BLaER1 treated with 17β-estradiol and CSF1 and Interleukin-3, amounts not matched to agents 10 nM and 100 nM (cell line): Measurements from ENCODE around the gene CFAP73.
A peak's percentile ranks its signal among the peaks of the same experiment; 100 is the strongest.

ENCODE experiments used
- H3K27ac ChIP-seq, 11 experiments: shearing (Covaris generic); formaldehyde crosslinking; 2 replicates each; pipeline ENCODE4 v1.8.1; 2022
- H3K27me3 ChIP-seq, 11 experiments: shearing (Covaris generic); formaldehyde crosslinking; 2 replicates each; pipeline ENCODE4 v1.8.1; 2022
- H3K36me3 ChIP-seq, 11 experiments: shearing (Covaris generic); formaldehyde crosslinking; 2 replicates each; pipeline ENCODE4 v1.8.1; 2022
- H3K4me1 ChIP-seq, 10 experiments: shearing (Covaris generic); formaldehyde crosslinking; 2 replicates each; pipeline ENCODE4 v1.8.1; 2022
- H3K4me2 ChIP-seq, 11 experiments: shearing (Covaris generic); formaldehyde crosslinking; 2 replicates each; pipeline ENCODE4 v1.8.1; 2022
- H3K4me3 ChIP-seq, 10 experiments: shearing (Covaris generic); formaldehyde crosslinking; 2 replicates each; pipeline ENCODE4 v1.8.1; 2022
- H3K9ac ChIP-seq, 11 experiments: shearing (Covaris generic); formaldehyde crosslinking; 2 replicates each; pipeline ENCODE4 v1.8.1; 2022
- H3K9me3 ChIP-seq, 11 experiments: shearing (Covaris generic); formaldehyde crosslinking; replicated peaks in 1 of 11; 2 replicates each; pipeline ENCODE4 v1.8.1; 2022
- H4K20me1 ChIP-seq, 11 experiments: shearing (Covaris generic); formaldehyde crosslinking; 2 replicates each; pipeline ENCODE4 v1.8.1; 2022
- Cebpa-rat ChIP-seq, 11 experiments: shearing (Covaris generic); IDR thresholded peaks; 2 replicates each; pipeline ENCODE4 v1.8.1; 2022

CFAP73 gene

DNA sequence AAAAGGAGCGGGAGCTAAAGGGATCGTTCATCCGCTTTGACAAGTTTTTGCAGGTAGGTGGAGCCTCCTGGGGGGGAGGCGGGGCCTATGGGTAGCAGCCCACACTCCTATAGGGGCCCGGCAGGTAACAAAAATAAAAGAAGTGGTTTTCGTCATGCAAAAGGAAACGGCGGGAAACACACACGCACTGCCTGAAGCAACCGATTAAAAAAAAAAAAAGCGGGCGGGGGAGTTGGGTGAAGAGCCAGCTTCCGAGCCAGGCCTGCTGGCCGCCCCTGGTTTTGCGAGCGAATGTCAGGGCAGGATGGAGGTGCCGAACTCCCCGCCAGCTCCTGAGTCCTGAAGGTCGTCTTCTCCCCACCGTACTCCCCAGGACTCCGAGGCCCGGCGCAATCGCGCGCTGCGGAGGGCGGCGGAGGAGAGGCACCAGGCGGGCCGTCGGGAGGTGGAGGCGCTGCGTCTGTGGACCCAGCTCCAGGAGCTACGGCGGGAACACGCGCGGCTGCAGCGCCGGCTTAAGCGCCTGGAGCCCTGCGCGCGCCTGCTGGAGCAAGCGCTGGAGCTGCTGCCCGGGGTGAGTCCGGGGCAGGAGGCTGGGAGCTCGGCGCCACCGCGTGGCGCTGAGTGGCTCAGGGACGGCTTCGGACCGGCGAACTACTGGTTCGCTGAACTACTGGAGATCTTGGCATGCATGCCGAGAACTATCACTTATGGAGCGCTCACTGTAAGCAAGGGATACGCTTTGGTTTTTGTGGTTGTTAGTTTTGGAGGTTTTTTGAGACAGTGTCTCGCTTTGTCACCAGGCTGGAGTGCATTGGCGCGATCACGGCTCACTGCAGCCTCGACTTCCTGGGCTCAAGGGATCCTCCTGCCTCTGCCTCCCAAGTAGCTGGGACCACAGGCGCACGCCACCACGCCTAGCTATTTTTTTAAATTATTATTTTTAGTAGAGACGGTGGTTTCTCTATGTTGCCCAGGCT, 3.6 kb downstream of the CFAP73 start:
- Histone ChIP-seq H3K36me3 (peaks cover 10 to 20% (median 15%) of the 10 kb centered on the region in 11 experiments), H3K27ac (peak overlapping the region in 4 of 11 experiments; percentile 13 to 48 (median 35); a peak in 3 of 22 replicates), H4K20me1 (peaks cover 0 to 63% (median 46%) of the 10 kb centered on the region in 11 experiments; a peak in 18 of 22 replicates), H3K27me3 (peaks cover 62 to 77% (median 70%) of the 10 kb centered on the region in 11 experiments), H3K4me3 (peak overlapping the region; percentile 51 to 68 (median 54)), H3K9ac (peak overlapping the region in 9 of 11 experiments; percentile 9 to 72 (median 54); a peak in 17 of 22 replicates), H3K9me3 (no peaks in the 10 kb centered on the region), H3K4me1 (peaks cover 32 to 81% (median 60%) of the 10 kb centered on the region in 10 experiments), H3K4me2 (peak overlapping the region; percentile 86 to 99 (median 93))
- TF ChIP-seq Cebpa-rat (IDR thresholded peaks at IDR 0.05): no peak

DNA sequence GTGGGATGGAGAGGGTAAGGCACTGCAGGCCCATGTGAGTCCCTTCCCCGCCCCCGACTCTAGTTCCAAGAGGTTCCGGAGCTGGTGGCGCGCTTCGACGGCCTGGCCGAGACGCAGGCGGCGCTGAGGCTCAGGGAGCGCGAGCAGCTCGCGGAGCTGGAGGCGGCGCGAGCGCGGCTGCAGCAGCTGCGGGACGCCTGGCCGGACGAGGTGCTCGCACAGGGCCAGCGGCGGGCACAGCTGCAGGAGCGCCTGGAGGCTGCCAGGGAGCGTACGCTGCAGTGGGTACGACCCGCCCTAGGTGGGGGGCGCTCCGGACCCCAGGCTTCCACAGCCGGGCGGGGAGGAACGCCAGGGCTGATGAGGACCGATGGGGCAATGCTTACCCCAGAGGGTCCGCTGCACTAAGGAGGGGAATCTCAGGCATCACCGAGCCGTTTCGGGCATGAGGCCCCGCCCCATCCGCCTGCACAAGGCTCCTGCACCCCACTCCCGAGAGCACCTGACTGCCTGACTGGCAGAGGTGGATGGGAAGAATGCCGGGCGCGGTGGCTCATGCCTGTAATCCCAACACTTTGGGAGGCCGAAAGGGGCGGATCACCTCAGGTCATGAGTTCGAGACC, 4.9 kb downstream of the CFAP73 start:
- H4K20me1 ChIP-seq: peaks cover 0 to 77% (median 59%) of the 10 kb centered on the region in 11 experiments; a peak in 19 of 22 replicates
- peaks cover 23 to 34% (median 28%) of the 10 kb centered on the region in 11 experiments for H3K36me3 ChIP-seq
- H3K4me3 ChIP-seq: peak overlapping the region; percentile 22 to 59 (median 42); a peak in 17 of 20 replicates
- H3K27me3 ChIP-seq: peaks cover 62 to 77% (median 72%) of the 10 kb centered on the region in 11 experiments
- H3K27ac ChIP-seq: no peak overlapping the region
- H3K4me1 ChIP-seq: peaks cover 32 to 87% (median 70%) of the 10 kb centered on the region in 10 experiments
- no peak for TF ChIP-seq Cebpa-rat (IDR thresholded peaks at IDR 0.05)
- H3K4me2 ChIP-seq: peak overlapping the region; percentile 86 to 99 (median 93)
- H3K9ac ChIP-seq: peak overlapping the region in 6 of 11 experiments; percentile 0 to 62 (median 25); a peak in 7 of 22 replicates
- H3K9me3 ChIP-seq: no peaks in the 10 kb centered on the region

- TF ChIP-seq Cebpa-rat (IDR thresholded peaks at IDR 0.05): no peak
- Histone ChIP-seq H3K9ac (peak overlapping the region in 2 of 11 experiments; percentile 4 to 32; a peak in 2 of 22 replicates), H4K20me1 (peaks cover 0 to 83% (median 65%) of the 10 kb centered on the region in 11 experiments; a peak in 20 of 22 replicates), H3K36me3 (peaks cover 29 to 39% (median 34%) of the 10 kb centered on the region in 11 experiments), H3K9me3 (no peaks in the 10 kb centered on the region), H3K4me3 (peak overlapping the region in 1 of 10 experiments; percentile 59; a peak in 2 of 20 replicates), H3K27ac (no peak overlapping the region), H3K27me3 (peaks cover 62 to 77% (median 72%) of the 10 kb centered on the region in 11 experiments), H3K4me1 (peaks cover 27 to 87% (median 70%) of the 10 kb centered on the region in 10 experiments), H3K4me2 (peak overlapping the region; percentile 86 to 99 (median 93))
These were observed 5.5 kb downstream of the CFAP73 start for GRCh38 chr12:113155060-113155459.

GRCh38 chr12:113155646-113156045, 6.1 kb downstream of the CFAP73 start:
- Histone ChIP-seq H3K9me3 (no peaks in the 10 kb centered on the region), H3K4me1 (peaks cover 27 to 87% (median 71%) of the 10 kb centered on the region in 10 experiments), H3K27me3 (peaks cover 62 to 76% (median 71%) of the 10 kb centered on the region in 11 experiments), H3K27ac (no peak overlapping the region), H3K36me3 (peaks cover 35 to 45% (median 40%) of the 10 kb centered on the region in 11 experiments), H4K20me1 (peaks cover 0 to 88% (median 71%) of the 10 kb centered on the region in 11 experiments; a peak in 20 of 22 replicates), H3K4me2 (peak overlapping the region in 10 of 11 experiments; percentile 1 to 99 (median 93); a peak in 17 of 22 replicates), H3K4me3 (no peak overlapping the region), H3K9ac (0 out of 22 replicates have a peak overlapping the region, but pooled peaks of 3 of the 11 experiments have one; percentile 4 to 32 (median 13))
- no peak for TF ChIP-seq Cebpa-rat (IDR thresholded peaks at IDR 0.05)

- no peak for TF ChIP-seq Cebpa-rat (IDR thresholded peaks at IDR 0.05)
- H4K20me1 ChIP-seq: peaks cover 0 to 95% (median 79%) of the 10 kb centered on the region in 11 experiments; a peak in 20 of 22 replicates
- peak overlapping the region in 2 of 11 experiments; percentile 60 to 68; a peak in 2 of 22 replicates for H3K9ac ChIP-seq
- peaks cover 34 to 90% (median 83%) of the 10 kb centered on the region in 10 experiments for H3K4me1 ChIP-seq
- H3K4me2 ChIP-seq: peak overlapping the region in 6 of 11 experiments; percentile 79 to 94 (median 87); a peak in 8 of 22 replicates
- peaks cover 52 to 61% (median 58%) of the 10 kb centered on the region in 11 experiments for H3K27me3 ChIP-seq
- H3K4me3 ChIP-seq: no peak overlapping the region
- no peak overlapping the region for H3K27ac ChIP-seq
- peaks cover 38 to 49% (median 43%) of the 10 kb centered on the region in 11 experiments for H3K36me3 ChIP-seq
- H3K9me3 ChIP-seq: no peaks in the 10 kb centered on the region
These were observed 7.8 kb downstream of the CFAP73 start for GRCh38 chr12:113157218-113157859.

DNA sequence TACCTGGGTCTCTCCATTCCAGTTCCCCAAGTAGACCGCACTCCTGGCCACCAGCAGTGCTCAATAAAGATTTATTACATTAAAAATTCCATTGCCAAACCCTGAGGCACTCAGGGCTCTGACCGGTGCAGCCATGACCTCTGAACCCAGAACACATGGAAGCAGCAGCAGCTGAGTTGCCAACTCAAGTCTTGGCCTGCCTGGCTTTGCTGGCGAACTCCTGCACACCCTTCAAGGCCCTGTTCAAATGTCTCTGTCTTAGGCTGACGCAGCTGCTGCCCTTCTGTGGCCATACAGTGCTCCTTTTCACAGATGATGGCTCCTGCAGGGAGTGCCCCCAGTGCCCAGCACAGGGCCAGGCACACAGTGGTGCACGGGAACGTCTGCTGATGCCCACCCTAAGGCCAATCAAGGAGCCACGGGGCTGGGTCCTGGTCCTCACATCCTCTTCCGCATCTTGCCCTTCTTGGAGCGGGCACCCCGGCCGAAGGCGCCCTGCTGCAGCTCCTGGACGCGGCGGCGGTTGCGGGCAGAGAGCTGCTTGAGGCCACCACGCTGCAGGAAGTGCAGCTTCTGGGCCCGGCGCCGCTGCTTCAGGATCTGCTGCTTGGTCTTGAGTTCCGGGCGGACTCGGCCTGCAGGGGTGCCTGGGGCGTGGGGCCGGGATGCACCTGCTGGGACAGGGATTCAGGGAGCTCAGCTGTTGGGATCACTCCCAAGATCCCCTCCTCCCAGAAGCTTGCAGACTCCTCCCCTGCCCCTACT, 9.1 kb downstream of the CFAP73 start:
- Histone ChIP-seq H3K4me1 (peaks cover 44 to 90% (median 84%) of the 10 kb centered on the region in 10 experiments), H3K4me2 (peak overlapping the region in 8 of 11 experiments; percentile 15 to 94 (median 80); a peak in 13 of 22 replicates), H3K9me3 (no peaks in the 10 kb centered on the region), H4K20me1 (peaks cover 0 to 97% (median 88%) of the 10 kb centered on the region in 11 experiments; a peak in 20 of 22 replicates), H3K9ac (peak overlapping the region in 3 of 11 experiments; percentile 4 to 68 (median 60); a peak in 3 of 22 replicates), H3K4me3 (no peak overlapping the region; a peak in 2 of 20 replicates), H3K36me3 (peaks cover 49 to 61% (median 56%) of the 10 kb centered on the region in 11 experiments), H3K27me3 (peaks cover 39 to 48% (median 45%) of the 10 kb centered on the region in 11 experiments), H3K27ac (no peak overlapping the region)
- no peak for TF ChIP-seq Cebpa-rat (IDR thresholded peaks at IDR 0.05)

GRCh38 chr12:113159937-113160336, 10.4 kb downstream of the CFAP73 start:
- no peak for TF ChIP-seq Cebpa-rat (IDR thresholded peaks at IDR 0.05)
- H3K4me2 ChIP-seq: peak overlapping the region; percentile 3 to 94 (median 82); a peak in 18 of 22 replicates
- no peaks in the 10 kb centered on the region for H3K9me3 ChIP-seq
- peak overlapping the region in 8 of 11 experiments; percentile 1 to 76 (median 52); a peak in 11 of 22 replicates for H3K27ac ChIP-seq
- H4K20me1 ChIP-seq: peaks cover 0 to 96% (median 78%) of the 10 kb centered on the region in 11 experiments; a peak in 20 of 22 replicates
- H3K36me3 ChIP-seq: peaks cover 62 to 75% (median 69%) of the 10 kb centered on the region in 11 experiments
- peaks cover 31 to 88% (median 78%) of the 10 kb centered on the region in 10 experiments for H3K4me1 ChIP-seq
- peak overlapping the region in 9 of 11 experiments; percentile 7 to 74 (median 60); a peak in 13 of 22 replicates for H3K9ac ChIP-seq
- peaks cover 26 to 35% (median 32%) of the 10 kb centered on the region in 11 experiments for H3K27me3 ChIP-seq
- H3K4me3 ChIP-seq: peak overlapping the region in 6 of 10 experiments; percentile 9 to 64 (median 52); a peak in 7 of 20 replicates
